ENCODE measurements around the gene RAB32. TPM values are rescaled to one million over a fixed set of nuclear protein-coding genes. Genes with fewer than 3 reads are reported as not detected.

Gene RAB32
- total RNA-seq, 1 experiment from 2014 or later, result 26.9 TPM

DNA sequence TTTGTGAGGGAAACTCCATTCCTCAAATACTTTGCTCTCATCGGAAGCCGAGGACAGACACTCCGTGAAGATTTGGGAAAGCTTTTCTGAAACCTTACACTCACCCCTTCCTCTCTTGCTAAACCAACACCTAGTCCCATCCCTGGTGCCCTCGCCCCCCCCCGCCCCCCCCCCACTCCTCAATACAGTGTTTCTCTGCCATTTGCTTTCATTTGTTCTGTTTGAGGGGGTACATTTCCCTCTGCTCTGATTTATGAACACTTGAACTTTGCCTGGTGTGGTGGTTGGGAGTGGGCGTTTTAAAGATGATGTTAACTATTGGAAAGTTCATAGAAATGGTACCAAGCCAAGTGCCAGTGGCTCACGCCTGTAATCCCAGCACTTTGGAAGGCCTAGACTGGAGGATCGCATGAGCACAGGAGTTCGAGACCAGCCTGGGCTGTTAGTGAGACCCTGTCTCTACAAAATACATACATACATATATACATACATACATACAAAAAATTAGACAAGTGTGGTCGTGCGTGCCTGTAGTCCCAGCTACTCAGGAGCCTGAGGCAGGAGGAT, 1.1 kb downstream of the RAB32 start:
- peaks cover 7% of the 10 kb centered on the region for H3K4me1 Mint-ChIP-seq (ENCODE audit: low read depth, unreplicated experiment)
- DNase-seq, result no peak
- no peaks in the 10 kb centered on the region for H3K27me3 Mint-ChIP-seq (ENCODE audit: unreplicated experiment)
- TF ChIP-seq, protein P1, sequence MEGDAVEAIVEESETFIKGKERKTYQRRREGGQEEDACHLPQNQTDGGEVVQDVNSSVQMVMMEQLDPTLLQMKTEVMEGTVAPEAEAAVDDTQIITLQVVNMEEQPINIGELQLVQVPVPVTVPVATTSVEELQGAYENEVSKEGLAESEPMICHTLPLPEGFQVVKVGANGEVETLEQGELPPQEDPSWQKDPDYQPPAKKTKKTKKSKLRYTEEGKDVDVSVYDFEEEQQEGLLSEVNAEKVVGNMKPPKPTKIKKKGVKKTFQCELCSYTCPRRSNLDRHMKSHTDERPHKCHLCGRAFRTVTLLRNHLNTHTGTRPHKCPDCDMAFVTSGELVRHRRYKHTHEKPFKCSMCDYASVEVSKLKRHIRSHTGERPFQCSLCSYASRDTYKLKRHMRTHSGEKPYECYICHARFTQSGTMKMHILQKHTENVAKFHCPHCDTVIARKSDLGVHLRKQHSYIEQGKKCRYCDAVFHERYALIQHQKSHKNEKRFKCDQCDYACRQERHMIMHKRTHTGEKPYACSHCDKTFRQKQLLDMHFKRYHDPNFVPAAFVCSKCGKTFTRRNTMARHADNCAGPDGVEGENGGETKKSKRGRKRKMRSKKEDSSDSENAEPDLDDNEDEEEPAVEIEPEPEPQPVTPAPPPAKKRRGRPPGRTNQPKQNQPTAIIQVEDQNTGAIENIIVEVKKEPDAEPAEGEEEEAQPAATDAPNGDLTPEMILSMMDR (IDR thresholded peaks at IDR 0.05; ENCODE audit: unreplicated experiment), result no peak
- no peaks in the 10 kb centered on the region for H3K9me3 Mint-ChIP-seq (ENCODE audit: low read depth, unreplicated experiment)
- H3K4me3 Mint-ChIP-seq (ENCODE audit: low read depth, unreplicated experiment), result peak overlapping the region; percentile 90
- BruUV-seq (replicated peaks), result no TSS peak
- intact Hi-C loops (cut with micrococcal nuclease; ENCODE audit: unreplicated experiment), result loop anchor here (5.0 kb wide), 2 partner anchors 153 to 187 kb away; no protein-coding TSS in a partner anchor
- peak overlapping the region; percentile 91 for H3K27ac Mint-ChIP-seq (ENCODE audit: unreplicated experiment)
- CTCF ChIA-PET, result interaction anchor here (0.7 kb wide), 1 partner anchor 67 kb away, joined by 3 read pairs; no protein-coding TSS in a partner anchor
- H3K36me3 Mint-ChIP-seq (ENCODE audit: insufficient read depth, unreplicated experiment), result peaks cover 25% of the 10 kb centered on the region

DNA sequence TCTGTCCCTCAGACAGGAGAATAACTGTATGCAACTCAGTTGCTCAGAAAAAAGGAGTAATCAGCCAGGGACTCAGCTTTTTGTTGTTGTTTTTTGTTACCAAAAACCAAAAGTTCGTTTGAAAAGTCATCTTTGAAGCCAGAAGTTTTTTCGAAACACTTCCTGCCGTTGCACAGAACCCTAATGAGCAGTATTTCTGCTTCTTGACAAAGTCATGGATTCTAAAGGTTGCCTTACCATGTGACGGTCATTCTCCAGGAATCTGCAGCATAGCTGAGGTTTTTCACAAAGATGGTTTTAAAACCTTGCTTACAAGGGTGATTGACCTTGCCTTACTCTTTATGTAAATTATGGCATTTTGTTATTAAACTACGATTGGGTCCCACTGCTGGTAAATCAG, 1.9 kb downstream of the RAB32 start:
- Mint-ChIP-seq H3K4me1 (ENCODE audit: low read depth, unreplicated experiment) (peaks cover 7% of the 10 kb centered on the region), H3K9me3 (ENCODE audit: low read depth, unreplicated experiment) (no peaks in the 10 kb centered on the region), H3K4me3 (ENCODE audit: low read depth, unreplicated experiment) (peak overlapping the region; percentile 90), H3K27me3 (ENCODE audit: unreplicated experiment) (no peaks in the 10 kb centered on the region), H3K36me3 (ENCODE audit: insufficient read depth, unreplicated experiment) (peaks cover 30% of the 10 kb centered on the region), H3K27ac (ENCODE audit: unreplicated experiment) (peak overlapping the region; percentile 91)
- CTCF ChIA-PET, result interaction anchor here (0.9 kb wide), 1 partner anchor 581 kb away, joined by 3 read pairs; the partner anchor contains the start of gene SHPRH
- TF ChIP-seq, protein P1 (IDR thresholded peaks at IDR 0.05; ENCODE audit: unreplicated experiment), result no peak
- no TSS peak for BruUV-seq (replicated peaks)
- no peak for DNase-seq
- intact Hi-C loops (cut with micrococcal nuclease; ENCODE audit: unreplicated experiment), result loop anchor here (5.0 kb wide), 2 partner anchors 152 to 188 kb away; no protein-coding TSS in a partner anchor

- intact Hi-C loops (cut with micrococcal nuclease; ENCODE audit: unreplicated experiment), result loop anchor here (5.0 kb wide), 2 partner anchors 151 to 189 kb away; no protein-coding TSS in a partner anchor
- Mint-ChIP-seq H3K4me3 (ENCODE audit: low read depth, unreplicated experiment) (peak overlapping the region; percentile 90), H3K9me3 (ENCODE audit: low read depth, unreplicated experiment) (no peaks in the 10 kb centered on the region), H3K36me3 (ENCODE audit: insufficient read depth, unreplicated experiment) (peaks cover 39% of the 10 kb centered on the region), H3K4me1 (ENCODE audit: low read depth, unreplicated experiment) (peaks cover 7% of the 10 kb centered on the region), H3K27ac (ENCODE audit: unreplicated experiment) (peak overlapping the region; percentile 91), H3K27me3 (ENCODE audit: unreplicated experiment) (no peaks in the 10 kb centered on the region)
- CTCF ChIA-PET, result interaction anchor here (0.6 to 0.9 kb wide), 2 partner anchors 573 to 582 kb away, joined by 3 read pairs; partner anchors contain the start of gene SHPRH
- no TSS peak for BruUV-seq (replicated peaks)
- DNase-seq, result peak; percentile 28
- TF ChIP-seq, protein P1 (IDR thresholded peaks at IDR 0.05; ENCODE audit: unreplicated experiment), result no peak
Measured at GRCh38 chr6:146546443-146547043, 2.9 kb downstream of the RAB32 start.

DNA sequence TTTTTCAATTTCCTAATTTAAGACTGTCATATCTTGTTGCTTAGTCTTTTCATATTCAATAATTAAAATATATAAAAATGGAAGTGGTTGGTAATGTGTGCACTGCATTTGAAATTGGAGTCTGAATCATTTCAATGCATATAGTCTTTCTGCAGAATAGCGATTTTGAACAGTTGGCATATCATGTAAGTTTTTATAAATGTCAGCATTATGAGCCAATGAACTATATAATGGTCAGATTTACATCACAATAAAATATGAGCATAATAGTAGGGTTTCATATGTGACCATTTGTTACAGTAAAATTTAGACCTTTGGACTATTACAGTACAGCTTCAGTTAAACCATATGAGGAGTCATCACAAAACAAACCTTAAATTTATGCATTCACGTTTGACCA, 4.3 kb downstream of the RAB32 start:
- Mint-ChIP-seq H3K27me3 (ENCODE audit: unreplicated experiment) (no peaks in the 10 kb centered on the region), H3K27ac (ENCODE audit: unreplicated experiment) (peak overlapping the region; percentile 91), H3K4me1 (ENCODE audit: low read depth, unreplicated experiment) (peaks cover 7% of the 10 kb centered on the region), H3K9me3 (ENCODE audit: low read depth, unreplicated experiment) (no peaks in the 10 kb centered on the region), H3K36me3 (ENCODE audit: insufficient read depth, unreplicated experiment) (peaks cover 40% of the 10 kb centered on the region), H3K4me3 (ENCODE audit: low read depth, unreplicated experiment) (no peak overlapping the region)
- intact Hi-C loops (cut with micrococcal nuclease; ENCODE audit: unreplicated experiment), result loop anchor here (5.0 kb wide), 2 partner anchors 149 to 191 kb away; no protein-coding TSS in a partner anchor
- TF ChIP-seq, protein P1 (IDR thresholded peaks at IDR 0.05; ENCODE audit: unreplicated experiment), result no peak
- BruUV-seq (replicated peaks), result no TSS peak
- CTCF ChIA-PET, result no interaction called here
- DNase-seq, result no peak
